HepG2 (cell line): ENCODE data around the gene CDR2L. TPM values are rescaled to one million over a fixed set of nuclear protein-coding genes. Genes with fewer than 3 reads are reported as not detected.

ENCODE experiments used
- BCL3 ChIP-seq: sonication (generic); formaldehyde crosslinking; IDR thresholded peaks from 2 replicates; pipeline ENCODE4 v1.5.1; 2020; ENCODE audit warnings: mild to moderate bottlenecking, missing genetic modification reagents, moderate library complexity
- KAT7 ChIP-seq: IDR thresholded peaks from 2 replicates; pipeline ENCODE4 v1.6.1; 2018; ENCODE audit warnings: borderline replicate concordance, missing compliant biosample characterization
- POLR2AphosphoS2 ChIP-seq: IDR thresholded peaks from 2 replicates; pipeline ENCODE4 v1.6.1; 2011; ENCODE audit warnings: low read depth, low read length, improper control_type of control experiment
- RBFOX2 ChIP-seq: fragments of 200-400 bp; formaldehyde crosslinking; IDR thresholded peaks from 2 replicates; pipeline ENCODE4 v1.6.1; 2017; ENCODE audit warnings: low read depth, mild to moderate bottlenecking, low read length
- SOX6 ChIP-seq, 2 experiments: fragments of 450-650 bp in 1 of 2; sonication (generic) in 1 of 2; formaldehyde crosslinking in 1 of 2; IDR thresholded peaks; 2 replicates each; pipeline versions ENCODE4 v1.4.0 to v1.6.1; 2017 to 2020; ENCODE audit warnings: antibody characterized with exemption in 1 of 2, mild to moderate bottlenecking in 1 of 2, missing genetic modification reagents in 1 of 2
- ZBTB25 ChIP-seq: IDR thresholded peaks from 2 replicates; pipeline ENCODE4 v1.6.1; 2018; ENCODE audit warnings: missing genetic modification reagents
- ZFP90 ChIP-seq: sonication (generic); formaldehyde crosslinking; IDR thresholded peaks from 2 replicates; pipeline ENCODE4 v1.8.0; 2022; ENCODE audit warnings: missing genetic modification reagents, mild to moderate bottlenecking, inconsistent platforms, borderline replicate concordance
- ZNF282 ChIP-seq: fragments of 450-650 bp; IDR thresholded peaks from 2 replicates; pipeline ENCODE4 v1.6.1; 2018; ENCODE audit not compliant: partially characterized antibody
- ZNF354B ChIP-seq: sonication (generic); formaldehyde crosslinking; IDR thresholded peaks from 2 replicates; pipeline ENCODE4 v1.8.0; 2022; ENCODE audit warnings: mild to moderate bottlenecking, missing genetic modification reagents
- polyA plus RNA-seq, 8 experiments: library from polyadenylated mRNA; depleted of rRNA in 3 of 8; stranded (reverse) in 7 of 8; unstranded in 1 of 8; fragments of >200 nt; fragmentation: Illumina TruSeq in 4 of 8; extraction: Trizol in 4 of 8; gene quantifications; 2 replicates each; pipeline versions ENCODE4 v1.2.1 to v1.2.3, GENCODE V29; 2011 to 2016; ENCODE audit warnings: low read depth in 4 of 8, missing spikeins in 1 of 8, mixed read lengths in 1 of 8; ENCODE audit not compliant: insufficient read depth in 1 of 8
- total RNA-seq, 5 experiments: library from RNA; depleted of rRNA; stranded (reverse); fragments of >200 nt; fragmentation: Illumina TruSeq; extraction: Trizol; gene quantifications; 2 replicates each; pipeline ENCODE4 v1.2.3, GENCODE V29; 2016; ENCODE audit warnings: low read depth in 1 of 5
- TF ChIP-seq, protein P1 (sequence below): IDR thresholded peaks from 2 replicates; pipeline ENCODE4 v1.6.1; 2016; ENCODE audit warnings: low read depth, borderline replicate concordance
- TF ChIP-seq, protein P2 (sequence below): fragments of 450-650 bp; IDR thresholded peaks from 2 replicates; pipeline ENCODE4 v1.6.1; 2016
- TF ChIP-seq, protein P3 (sequence below): sonication (generic); formaldehyde crosslinking; IDR thresholded peaks from 2 replicates; pipeline ENCODE4 v1.4.0; 2020; ENCODE audit warnings: missing genetic modification reagents
- TF ChIP-seq, protein P4 (sequence below): sonication (generic); formaldehyde crosslinking; IDR thresholded peaks from 2 replicates; pipeline ENCODE4 v1.8.1; 2022; ENCODE audit warnings: low read depth, mild to moderate bottlenecking, missing genetic modification reagents
- TF ChIP-seq, protein P5 (sequence below): sonication (generic); formaldehyde crosslinking; IDR thresholded peaks from 2 replicates; pipeline ENCODE4 v1.5.1; 2020; ENCODE audit warnings: mild to moderate bottlenecking, missing genetic modification reagents

The CDR2L gene
- total and polyA plus RNA-seq, 2 of the 13 experiments (the other 11 are each of a cell fraction or from before 2014, with no cell fraction given), result 1.9 to 2.1 TPM

DNA sequence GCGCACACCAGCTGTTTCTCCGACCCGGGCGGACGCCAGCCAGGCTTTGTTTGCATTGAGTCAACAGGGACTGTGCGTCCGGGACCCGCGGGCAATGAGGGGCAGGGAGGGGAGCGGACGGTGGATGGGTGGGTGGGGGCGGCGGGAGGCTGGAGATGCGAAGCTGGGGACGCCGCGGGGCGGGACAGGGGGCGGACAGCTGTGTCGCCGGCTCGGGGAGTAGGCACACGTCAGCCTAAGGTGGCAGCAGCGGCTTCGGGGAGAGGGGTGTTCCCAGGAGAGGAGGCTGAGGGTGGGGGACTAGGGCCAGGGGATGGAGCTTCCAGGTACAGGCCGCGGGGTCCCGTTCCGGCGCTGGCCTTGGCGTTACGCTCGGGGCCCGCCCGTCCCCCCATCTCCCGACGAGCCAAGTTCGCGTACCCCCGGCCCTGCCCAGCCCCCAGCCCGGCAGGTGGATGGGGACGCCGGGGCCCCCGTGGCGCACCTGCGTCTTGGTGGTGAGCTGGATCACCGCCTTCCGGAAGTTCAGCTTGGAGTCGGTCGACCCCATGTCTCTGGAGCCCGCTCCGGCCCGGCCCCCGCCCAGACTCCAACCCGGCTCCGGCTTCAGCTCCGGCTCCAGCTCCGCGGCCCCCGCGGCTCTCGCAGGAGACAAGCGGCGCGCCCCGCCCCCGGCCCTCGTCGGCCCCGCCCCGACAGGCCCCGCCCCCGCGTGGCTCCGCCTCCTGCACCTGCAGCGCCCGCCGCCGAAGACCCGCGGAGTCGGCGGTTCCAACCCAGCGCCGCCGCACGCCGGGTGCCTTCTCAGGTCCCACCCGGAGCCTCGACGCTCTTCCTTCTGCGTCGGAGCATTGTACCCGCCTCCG, 15.1 kb upstream of the CDR2L start, which contains the start of gene HID1 (continued):
- 0 out of 2 replicates have a peak, but pooled peaks have one; percentile 2 for TF ChIP-seq BCL3 (CRISPR knock-in tag)
- 0 out of 2 replicates have a peak, but pooled peaks have one; percentile 20 for TF ChIP-seq ZFP90 (CRISPR knock-in tag)
- TF ChIP-seq, protein P1, sequence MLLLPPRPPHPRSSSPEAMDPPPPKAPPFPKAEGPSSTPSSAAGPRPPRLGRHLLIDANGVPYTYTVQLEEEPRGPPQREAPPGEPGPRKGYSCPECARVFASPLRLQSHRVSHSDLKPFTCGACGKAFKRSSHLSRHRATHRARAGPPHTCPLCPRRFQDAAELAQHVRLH (CRISPR knock-in tag), result 0 out of 2 replicates have a peak, but pooled peaks have one; percentile 16
- TF ChIP-seq, protein P2, sequence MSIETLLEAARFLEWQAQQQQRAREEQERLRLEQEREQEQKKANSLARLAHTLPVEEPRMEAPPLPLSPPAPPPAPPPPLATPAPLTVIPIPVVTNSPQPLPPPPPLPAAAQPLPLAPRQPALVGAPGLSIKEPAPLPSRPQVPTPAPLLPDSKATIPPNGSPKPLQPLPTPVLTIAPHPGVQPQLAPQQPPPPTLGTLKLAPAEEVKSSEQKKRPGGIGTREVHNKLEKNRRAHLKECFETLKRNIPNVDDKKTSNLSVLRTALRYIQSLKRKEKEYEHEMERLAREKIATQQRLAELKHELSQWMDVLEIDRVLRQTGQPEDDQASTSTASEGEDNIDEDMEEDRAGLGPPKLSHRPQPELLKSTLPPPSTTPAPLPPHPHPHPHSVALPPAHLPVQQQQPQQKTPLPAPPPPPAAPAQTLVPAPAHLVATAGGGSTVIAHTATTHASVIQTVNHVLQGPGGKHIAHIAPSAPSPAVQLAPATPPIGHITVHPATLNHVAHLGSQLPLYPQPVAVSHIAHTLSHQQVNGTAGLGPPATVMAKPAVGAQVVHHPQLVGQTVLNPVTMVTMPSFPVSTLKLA, result no peak
- no peak; the same call in 1 of the 2 replicates for TF ChIP-seq ZNF354B
- TF ChIP-seq, protein P3, sequence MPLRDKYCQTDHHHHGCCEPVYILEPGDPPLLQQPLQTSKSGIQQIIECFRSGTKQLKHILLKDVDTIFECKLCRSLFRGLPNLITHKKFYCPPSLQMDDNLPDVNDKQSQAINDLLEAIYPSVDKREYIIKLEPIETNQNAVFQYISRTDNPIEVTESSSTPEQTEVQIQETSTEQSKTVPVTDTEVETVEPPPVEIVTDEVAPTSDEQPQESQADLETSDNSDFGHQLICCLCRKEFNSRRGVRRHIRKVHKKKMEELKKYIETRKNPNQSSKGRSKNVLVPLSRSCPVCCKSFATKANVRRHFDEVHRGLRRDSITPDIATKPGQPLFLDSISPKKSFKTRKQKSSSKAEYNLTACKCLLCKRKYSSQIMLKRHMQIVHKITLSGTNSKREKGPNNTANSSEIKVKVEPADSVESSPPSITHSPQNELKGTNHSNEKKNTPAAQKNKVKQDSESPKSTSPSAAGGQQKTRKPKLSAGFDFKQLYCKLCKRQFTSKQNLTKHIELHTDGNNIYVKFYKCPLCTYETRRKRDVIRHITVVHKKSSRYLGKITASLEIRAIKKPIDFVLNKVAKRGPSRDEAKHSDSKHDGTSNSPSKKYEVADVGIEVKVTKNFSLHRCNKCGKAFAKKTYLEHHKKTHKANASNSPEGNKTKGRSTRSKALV, result peak; percentile 88; the same call in 1 of the 2 replicates
- TF ChIP-seq ZBTB25 (CRISPR knock-in tag), result peak; percentile 31; the same call in 1 of the 2 replicates
- TF ChIP-seq, protein P4, sequence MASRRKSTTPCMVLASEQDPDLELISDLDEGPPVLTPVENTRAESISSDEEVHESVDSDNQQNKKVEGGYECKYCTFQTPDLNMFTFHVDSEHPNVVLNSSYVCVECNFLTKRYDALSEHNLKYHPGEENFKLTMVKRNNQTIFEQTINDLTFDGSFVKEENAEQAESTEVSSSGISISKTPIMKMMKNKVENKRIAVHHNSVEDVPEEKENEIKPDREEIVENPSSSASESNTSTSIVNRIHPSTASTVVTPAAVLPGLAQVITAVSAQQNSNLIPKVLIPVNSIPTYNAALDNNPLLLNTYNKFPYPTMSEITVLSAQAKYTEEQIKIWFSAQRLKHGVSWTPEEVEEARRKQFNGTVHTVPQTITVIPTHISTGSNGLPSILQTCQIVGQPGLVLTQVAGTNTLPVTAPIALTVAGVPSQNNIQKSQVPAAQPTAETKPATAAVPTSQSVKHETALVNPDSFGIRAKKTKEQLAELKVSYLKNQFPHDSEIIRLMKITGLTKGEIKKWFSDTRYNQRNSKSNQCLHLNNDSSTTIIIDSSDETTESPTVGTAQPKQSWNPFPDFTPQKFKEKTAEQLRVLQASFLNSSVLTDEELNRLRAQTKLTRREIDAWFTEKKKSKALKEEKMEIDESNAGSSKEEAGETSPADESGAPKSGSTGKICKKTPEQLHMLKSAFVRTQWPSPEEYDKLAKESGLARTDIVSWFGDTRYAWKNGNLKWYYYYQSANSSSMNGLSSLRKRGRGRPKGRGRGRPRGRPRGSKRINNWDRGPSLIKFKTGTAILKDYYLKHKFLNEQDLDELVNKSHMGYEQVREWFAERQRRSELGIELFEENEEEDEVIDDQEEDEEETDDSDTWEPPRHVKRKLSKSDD, result 0 out of 2 replicates have a peak, but pooled peaks have one; percentile 42
- TF ChIP-seq RBFOX2, result 0 out of 2 replicates have a peak, but pooled peaks have one; percentile 30
- TF ChIP-seq, protein P5, sequence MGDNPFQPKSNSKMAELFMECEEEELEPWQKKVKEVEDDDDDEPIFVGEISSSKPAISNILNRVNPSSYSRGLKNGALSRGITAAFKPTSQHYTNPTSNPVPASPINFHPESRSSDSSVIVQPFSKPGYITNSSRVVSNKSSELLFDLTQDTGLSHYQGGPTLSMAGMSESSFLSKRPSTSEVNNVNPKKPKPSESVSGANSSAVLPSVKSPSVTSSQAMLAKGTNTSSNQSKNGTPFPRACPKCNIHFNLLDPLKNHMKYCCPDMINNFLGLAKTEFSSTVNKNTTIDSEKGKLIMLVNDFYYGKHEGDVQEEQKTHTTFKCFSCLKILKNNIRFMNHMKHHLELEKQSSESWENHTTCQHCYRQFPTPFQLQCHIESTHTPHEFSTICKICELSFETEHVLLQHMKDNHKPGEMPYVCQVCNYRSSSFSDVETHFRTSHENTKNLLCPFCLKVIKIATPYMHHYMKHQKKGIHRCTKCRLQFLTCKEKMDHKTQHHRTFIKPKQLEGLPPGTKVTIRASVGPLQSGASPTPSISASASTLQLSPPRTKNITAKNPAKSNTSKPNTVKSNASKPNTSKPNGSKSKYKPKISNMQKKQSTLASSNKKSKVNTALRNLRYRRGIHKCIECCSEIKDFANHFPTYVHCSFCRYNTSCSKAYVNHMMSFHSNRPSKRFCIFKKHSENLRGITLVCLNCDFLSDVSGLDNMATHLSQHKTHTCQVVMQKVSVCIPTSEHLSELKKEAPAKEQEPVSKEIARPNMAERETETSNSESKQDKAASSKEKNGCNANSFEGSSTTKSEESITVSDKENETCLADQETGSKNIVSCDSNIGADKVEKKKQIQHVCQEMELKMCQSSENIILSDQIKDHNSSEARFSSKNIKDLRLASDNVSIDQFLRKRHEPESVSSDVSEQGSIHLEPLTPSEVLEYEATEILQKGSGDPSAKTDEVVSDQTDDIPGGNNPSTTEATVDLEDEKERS (CRISPR knock-in tag), result peak; percentile 76; the same call in 1 of the 2 replicates
- peak; percentile 28; the same call in 1 of the 2 replicates for TF ChIP-seq KAT7 (CRISPR knock-in tag)
- no peak for TF ChIP-seq ZNF282
- no peak for TF ChIP-seq SOX6 (IDR thresholded peaks at IDR 0.05)
- peak; percentile 32 for TF ChIP-seq SOX6 (CRISPR knock-in tag; IDR thresholded peaks at IDR 0.05)
- TF ChIP-seq POLR2AphosphoS2, result no peak
